H9 (cell line): Measurements from ENCODE around the gene SCYGR7. TPM values are rescaled to one million over a fixed set of nuclear protein-coding genes. Genes with fewer than 3 reads are reported as not detected.

Experiments used
- DNase-seq: peaks from one replicate; pipeline ENCODE4 v3.0.0-alpha.2; 2017
- H2AFZ ChIP-seq: one replicate; pipeline ENCODE4 v1.6.1; 2013; ENCODE audit warnings: mild to moderate bottlenecking, low read length, control low read depth, moderate library complexity
- H2AK5ac ChIP-seq: 2 replicates; pipeline ENCODE4 v1.6.1; 2013; ENCODE audit warnings: low read length, control low read depth, mixed read lengths; ENCODE audit not compliant: insufficient read length
- H2BK120ac ChIP-seq: one replicate; pipeline ENCODE4 v1.6.1; 2013; ENCODE audit warnings: low read depth, mild to moderate bottlenecking, low read length, control low read depth, inconsistent platforms; ENCODE audit not compliant: poor library complexity, severe bottlenecking
- H2BK12ac ChIP-seq: 2 replicates; pipeline ENCODE4 v1.6.1; 2013; ENCODE audit warnings: low read length, control low read depth, mixed read lengths, low read depth; ENCODE audit not compliant: insufficient read length
- H2BK15ac ChIP-seq: 2 replicates; pipeline ENCODE4 v1.6.1; 2013; ENCODE audit warnings: low read depth, low read length, control low read depth
- H2BK20ac ChIP-seq: one replicate; pipeline ENCODE4 v1.6.1; 2013; ENCODE audit warnings: low read depth, mild to moderate bottlenecking, low read length, control low read depth, inconsistent platforms; ENCODE audit not compliant: poor library complexity, severe bottlenecking
- H2BK5ac ChIP-seq: 2 replicates; pipeline ENCODE4 v1.6.1; 2013; ENCODE audit warnings: low read length, control low read depth, mixed read lengths; ENCODE audit not compliant: insufficient read length
- H3K14ac ChIP-seq: 2 replicates; pipeline ENCODE4 v1.6.1; 2013; ENCODE audit warnings: low read length, control low read depth; ENCODE audit not compliant: insufficient read depth
- H3K18ac ChIP-seq: 2 replicates; pipeline ENCODE4 v1.6.1; 2013; ENCODE audit warnings: low read depth, mild to moderate bottlenecking, mixed read lengths, low read length, control low read depth; ENCODE audit not compliant: insufficient read length
- H3K23ac ChIP-seq: 2 replicates; pipeline ENCODE4 v1.6.1; 2013; ENCODE audit warnings: low read length, control low read depth, mixed read lengths, low read depth; ENCODE audit not compliant: insufficient read length
- H3K23me2 ChIP-seq: 2 replicates; pipeline ENCODE4 v1.6.1; 2013; ENCODE audit warnings: low read depth, mild to moderate bottlenecking, mixed read lengths, low read length, control low read depth; ENCODE audit not compliant: insufficient read length, poor library complexity, severe bottlenecking
- H3K27ac ChIP-seq: 2 replicates; pipeline ENCODE4 v1.5.1; 2013; ENCODE audit warnings: low read length, control low read depth, mixed read lengths, low read depth; ENCODE audit not compliant: insufficient read length
- H3K27me3 ChIP-seq: 2 replicates; pipeline ENCODE4 v1.6.1; 2013; ENCODE audit warnings: low read length, control low read depth, inconsistent platforms; ENCODE audit not compliant: insufficient read depth
- H3K4ac ChIP-seq: 2 replicates; pipeline ENCODE4 v1.6.1; 2013; ENCODE audit warnings: low read depth, mild to moderate bottlenecking, control low read depth, inconsistent platforms, low read length, moderate library complexity
- H3K4me1 ChIP-seq: 2 replicates; pipeline ENCODE4 v1.6.1; 2013; ENCODE audit warnings: low read length, control low read depth, inconsistent platforms; ENCODE audit not compliant: insufficient read depth
- H3K4me2 ChIP-seq: 2 replicates; pipeline ENCODE4 v1.6.1; 2013; ENCODE audit warnings: low read length, control low read depth, mixed read lengths; ENCODE audit not compliant: insufficient read length, insufficient read depth
- H3K56ac ChIP-seq: 2 replicates; pipeline ENCODE4 v1.6.1; 2013; ENCODE audit warnings: low read depth, mild to moderate bottlenecking, mixed read lengths, low read length, control low read depth; ENCODE audit not compliant: insufficient read length
- H3K79me1 ChIP-seq: 2 replicates; pipeline ENCODE4 v1.6.1; 2013; ENCODE audit warnings: low read depth, mild to moderate bottlenecking, moderate library complexity, low read length, control low read depth, inconsistent platforms; ENCODE audit not compliant: insufficient read depth, poor library complexity, severe bottlenecking
- H3K79me2 ChIP-seq: 2 replicates; pipeline ENCODE4 v1.6.1; 2013; ENCODE audit warnings: low read length, control low read depth, inconsistent platforms; ENCODE audit not compliant: insufficient read depth
- H3K9ac ChIP-seq: 2 replicates; pipeline ENCODE4 v1.6.1; 2013; ENCODE audit warnings: low read length, control low read depth, mixed read lengths; ENCODE audit not compliant: insufficient read length; ENCODE audit errors: extremely low read depth
- H3K9me3 ChIP-seq: one replicate; pipeline ENCODE4 v1.6.1; 2013; ENCODE audit warnings: low read depth, low read length, inconsistent platforms; ENCODE audit not compliant: control insufficient read depth
- H3T11ph ChIP-seq: one replicate; pipeline ENCODE4 v1.6.1; 2013; ENCODE audit warnings: mild to moderate bottlenecking, low read length, control low read depth, inconsistent platforms
- H4K20me1 ChIP-seq: one replicate; pipeline ENCODE4 v1.6.1; 2013; ENCODE audit not compliant: control insufficient read depth, insufficient read length, insufficient read depth
- H4K5ac ChIP-seq: 2 replicates; pipeline ENCODE4 v1.6.1; 2013; ENCODE audit warnings: low read depth, mild to moderate bottlenecking, mixed read lengths, low read length, control low read depth; ENCODE audit not compliant: insufficient read length
- H4K8ac ChIP-seq: replicated peaks from 2 replicates; pipeline ENCODE4 v1.6.1; 2013; ENCODE audit warnings: low read length, control low read depth, mixed read lengths, low read depth; ENCODE audit not compliant: insufficient read length
- H4K91ac ChIP-seq: 2 replicates; pipeline ENCODE4 v1.6.1; 2013; ENCODE audit warnings: low read depth, mild to moderate bottlenecking, moderate library complexity, mixed read lengths, low read length, control low read depth; ENCODE audit not compliant: insufficient read length
- H3K27ac Mint-ChIP-seq, 3 experiments: 2 replicates in 2 of 3; 3 replicates in 1 of 3; pipeline ENCODE4 v1.8.0; 2020 to 2021; ENCODE audit warnings: mixed read lengths in 3 of 3, mild to moderate bottlenecking in 1 of 3, moderate library complexity in 1 of 3
- H3K27me3 Mint-ChIP-seq: 2 replicates; pipeline ENCODE4 v1.8.0; 2021; ENCODE audit warnings: low read depth, mild to moderate bottlenecking, moderate library complexity, mixed read lengths
- H3K36me3 Mint-ChIP-seq, 3 experiments: 2 replicates in 2 of 3; 3 replicates in 1 of 3; pipeline ENCODE4 v1.8.0; 2020 to 2021; ENCODE audit warnings: low read depth in 3 of 3, mixed read lengths in 3 of 3; ENCODE audit not compliant: insufficient read depth in 1 of 3
- H3K4me1 Mint-ChIP-seq, 2 experiments: 2 replicates each; pipeline ENCODE4 v1.8.0; 2020; ENCODE audit warnings: mixed read lengths in 2 of 2
- H3K4me3 Mint-ChIP-seq, 2 experiments: 2 replicates in 1 of 2; 3 replicates in 1 of 2; pipeline ENCODE4 v1.8.0; 2020 to 2021; ENCODE audit warnings: mild to moderate bottlenecking in 2 of 2, mixed read lengths in 2 of 2, moderate library complexity in 1 of 2
- H3K9me3 Mint-ChIP-seq, 2 experiments: 2 replicates in 1 of 2; 3 replicates in 1 of 2; pipeline ENCODE4 v1.8.0; 2020; ENCODE audit warnings: mild to moderate bottlenecking in 2 of 2, mixed read lengths in 2 of 2, moderate library complexity in 1 of 2
- WGBS: extraction: QIAGEN DNeasy Blood & Tissue Kit; methylation state at CpG from one replicate; pipeline ENCODE4 v1.1.7; 2013; ENCODE audit warnings: missing lambda C conversion rate, low lambda C conversion rate, mixed read lengths; ENCODE audit not compliant: insufficient read length; ENCODE audit errors: extremely low coverage; 5-methylcytosine and 5-hydroxymethylcytosine counted together
- total RNA-seq: library from RNA; stranded (reverse); gene quantifications from 2 replicates; pipeline ENCODE4 v1.2.1, GENCODE V29; 2021
- TF ChIP-seq, protein P1 (sequence below): fragments of 200-600 bp; sonication (generic); conservative IDR thresholded peaks from 3 replicates; pipeline ENCODE4 v1.8.0; 2021; ENCODE audit warnings: antibody characterized with exemption, mild to moderate bottlenecking

Gene SCYGR7
- total RNA-seq, 1 experiment from 2014 or later = not detected

DNA sequence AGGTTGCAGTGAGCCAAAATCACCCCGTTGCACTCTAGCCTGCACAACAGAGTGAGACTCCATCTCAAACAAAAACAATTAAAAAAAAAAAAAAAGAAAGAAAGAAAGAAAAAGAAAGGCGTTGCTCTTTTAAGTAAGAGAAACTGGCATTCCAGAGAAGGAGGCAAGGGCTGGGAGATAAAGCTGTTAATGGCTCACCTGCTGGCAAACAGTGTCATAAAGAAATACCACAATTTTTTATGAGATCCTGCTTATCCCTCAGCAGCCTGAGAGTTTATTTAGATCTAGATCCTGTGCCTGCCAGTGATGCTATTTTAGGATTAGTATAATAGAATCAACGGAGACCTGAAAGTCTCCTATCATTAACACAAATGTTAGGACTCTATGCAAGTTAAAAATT lies 26.6 kb upstream of the SCYGR7 start:
- Histone ChIP-seq H3K23me2 (no peaks in the 10 kb centered on the region), H3T11ph (no peak overlapping the region), H3K4me2 (no peak overlapping the region), H3K79me1 (no peaks in the 10 kb centered on the region), H3K27ac (no peak overlapping the region), H3K9me3 (no peaks in the 10 kb centered on the region), H2AFZ (no peak overlapping the region), H3K56ac (no peak overlapping the region), H2BK5ac (no peak overlapping the region), H3K79me2 (no peaks in the 10 kb centered on the region), H3K4ac (no peak overlapping the region), H2BK120ac (no peak overlapping the region), H4K8ac (no peak overlapping the region), H3K23ac (no peak overlapping the region), H3K9ac (no peak overlapping the region), H4K20me1 (no peaks in the 10 kb centered on the region), H4K5ac (no peak overlapping the region), H2BK12ac (no peak overlapping the region), H3K27me3 (no peaks in the 10 kb centered on the region), H3K14ac (no peak overlapping the region), H3K4me1 (no peaks in the 10 kb centered on the region), H3K18ac (no peak overlapping the region), H2BK20ac (no peak overlapping the region), H2BK15ac (no peak overlapping the region), H4K91ac (no peak overlapping the region), H2AK5ac (no peak overlapping the region)
- WGBS = no CpG with 5 or more reads among the region's 3 CpGs
- Mint-ChIP-seq H3K36me3 (peaks cover 0 to 8% (median 5%) of the 10 kb centered on the region in 3 experiments; a peak in 5 of 7 replicates), H3K27me3 (no peaks in the 10 kb centered on the region), H3K4me3 (no peak overlapping the region), H3K27ac (no peak overlapping the region), H3K4me1 (peaks cover 0 to 8% of the 10 kb centered on the region in 2 experiments; a peak in 2 of 4 replicates), H3K9me3 (no peaks in the 10 kb centered on the region; a peak in 1 of 5 replicates)
- DNase-seq = no peak
- TF ChIP-seq, protein P1, sequence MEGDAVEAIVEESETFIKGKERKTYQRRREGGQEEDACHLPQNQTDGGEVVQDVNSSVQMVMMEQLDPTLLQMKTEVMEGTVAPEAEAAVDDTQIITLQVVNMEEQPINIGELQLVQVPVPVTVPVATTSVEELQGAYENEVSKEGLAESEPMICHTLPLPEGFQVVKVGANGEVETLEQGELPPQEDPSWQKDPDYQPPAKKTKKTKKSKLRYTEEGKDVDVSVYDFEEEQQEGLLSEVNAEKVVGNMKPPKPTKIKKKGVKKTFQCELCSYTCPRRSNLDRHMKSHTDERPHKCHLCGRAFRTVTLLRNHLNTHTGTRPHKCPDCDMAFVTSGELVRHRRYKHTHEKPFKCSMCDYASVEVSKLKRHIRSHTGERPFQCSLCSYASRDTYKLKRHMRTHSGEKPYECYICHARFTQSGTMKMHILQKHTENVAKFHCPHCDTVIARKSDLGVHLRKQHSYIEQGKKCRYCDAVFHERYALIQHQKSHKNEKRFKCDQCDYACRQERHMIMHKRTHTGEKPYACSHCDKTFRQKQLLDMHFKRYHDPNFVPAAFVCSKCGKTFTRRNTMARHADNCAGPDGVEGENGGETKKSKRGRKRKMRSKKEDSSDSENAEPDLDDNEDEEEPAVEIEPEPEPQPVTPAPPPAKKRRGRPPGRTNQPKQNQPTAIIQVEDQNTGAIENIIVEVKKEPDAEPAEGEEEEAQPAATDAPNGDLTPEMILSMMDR = no peak
